Upper lobe of left lung (tissue), 4 donors: ENCODE measurements around the gene ESRP2.

ENCODE experiments used
- EP300 ChIP-seq, 4 donors: sonication (generic); formaldehyde crosslinking; IDR thresholded peaks; one replicate each; pipeline ENCODE4 v1.5.1; 2017; ENCODE audit warnings: antibody characterized with exemption in 4 of 4, control low read depth in 2 of 4
- POLR2A ChIP-seq, 4 donors: fragments of 450-650 bp; IDR thresholded peaks; one replicate each; pipeline ENCODE4 v1.5.1; 2016 to 2017; ENCODE audit warnings: antibody characterized with exemption in 4 of 4, mild to moderate bottlenecking in 2 of 4
- POLR2AphosphoS5 ChIP-seq, 2 donors: sonication (generic); formaldehyde crosslinking; IDR thresholded peaks; one replicate each; pipeline ENCODE4 v1.5.1; 2017; ENCODE audit warnings: antibody characterized with exemption in 2 of 2
- TF ChIP-seq, protein P1 (sequence below), 6 experiments: fragments of 450-650 bp in 4 of 6; fragments of 200-600 bp in 2 of 6; sonication (generic) in 2 of 6; IDR thresholded peaks; one replicate each; pipeline ENCODE4 v1.5.1; 2016 to 2019; ENCODE audit warnings: antibody characterized with exemption in 6 of 6

DNA sequence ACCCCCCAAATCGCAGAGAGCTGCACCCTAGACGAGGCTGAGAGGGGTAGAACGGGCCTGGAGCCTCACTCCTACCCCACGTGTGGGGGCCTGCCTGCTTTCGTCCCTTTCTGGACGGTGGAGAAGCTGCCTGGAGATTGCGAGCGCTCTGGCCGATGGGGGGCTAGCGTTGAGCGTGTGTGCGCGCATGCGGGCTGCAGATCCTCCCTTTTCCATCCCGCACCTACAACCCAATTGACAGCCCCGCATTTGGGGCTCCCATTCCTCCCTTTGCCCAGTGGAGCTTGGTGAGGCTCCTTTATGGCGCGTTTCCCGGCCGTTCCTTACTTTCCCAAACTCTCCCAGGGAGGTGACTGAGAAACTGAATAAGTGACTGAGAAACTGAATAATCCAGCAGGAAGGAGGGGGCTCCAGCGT, 907 bp upstream of the ESRP2 start:
- TF ChIP-seq, protein P1, sequence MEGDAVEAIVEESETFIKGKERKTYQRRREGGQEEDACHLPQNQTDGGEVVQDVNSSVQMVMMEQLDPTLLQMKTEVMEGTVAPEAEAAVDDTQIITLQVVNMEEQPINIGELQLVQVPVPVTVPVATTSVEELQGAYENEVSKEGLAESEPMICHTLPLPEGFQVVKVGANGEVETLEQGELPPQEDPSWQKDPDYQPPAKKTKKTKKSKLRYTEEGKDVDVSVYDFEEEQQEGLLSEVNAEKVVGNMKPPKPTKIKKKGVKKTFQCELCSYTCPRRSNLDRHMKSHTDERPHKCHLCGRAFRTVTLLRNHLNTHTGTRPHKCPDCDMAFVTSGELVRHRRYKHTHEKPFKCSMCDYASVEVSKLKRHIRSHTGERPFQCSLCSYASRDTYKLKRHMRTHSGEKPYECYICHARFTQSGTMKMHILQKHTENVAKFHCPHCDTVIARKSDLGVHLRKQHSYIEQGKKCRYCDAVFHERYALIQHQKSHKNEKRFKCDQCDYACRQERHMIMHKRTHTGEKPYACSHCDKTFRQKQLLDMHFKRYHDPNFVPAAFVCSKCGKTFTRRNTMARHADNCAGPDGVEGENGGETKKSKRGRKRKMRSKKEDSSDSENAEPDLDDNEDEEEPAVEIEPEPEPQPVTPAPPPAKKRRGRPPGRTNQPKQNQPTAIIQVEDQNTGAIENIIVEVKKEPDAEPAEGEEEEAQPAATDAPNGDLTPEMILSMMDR (IDR thresholded peaks at IDR 0.05): no peak
- no peak for TF ChIP-seq POLR2A (IDR thresholded peaks at IDR 0.05)
- TF ChIP-seq EP300 (IDR thresholded peaks at IDR 0.05): no peak
- TF ChIP-seq POLR2AphosphoS5 (IDR thresholded peaks at IDR 0.05): no peak
